Lower leg skin (tissue), 3 donors: ENCODE results near the gene S100A16.

ENCODE experiments used
- CTCF ChIP-seq, 3 donors: fragments of 450-650 bp; IDR thresholded peaks; one replicate each; pipeline ENCODE4 v1.5.1; 2016; ENCODE audit warnings: antibody characterized with exemption in 3 of 3, mild to moderate bottlenecking in 3 of 3, moderate library complexity in 2 of 3
- POLR2A ChIP-seq, 2 donors: fragments of 450-650 bp; IDR thresholded peaks; one replicate each; pipeline ENCODE4 v1.6.1; 2016 to 2017; ENCODE audit warnings: antibody characterized with exemption in 2 of 2, mild to moderate bottlenecking in 1 of 2, moderate library complexity in 1 of 2

- TF ChIP-seq POLR2A (IDR thresholded peaks at IDR 0.05) (no peak), CTCF (IDR thresholded peaks at IDR 0.05) (no peak)
Measured at GRCh38 chr1:153626477-153626903, 13.6 kb upstream of the S100A16 start.
